Thymus (tissue), 11 donors: Measurements from ENCODE around the gene BBX. TPM values are rescaled to one million over a fixed set of nuclear protein-coding genes. Genes with fewer than 3 reads are reported as not detected.

ENCODE experiments used
- DNase-seq, 9 donors: peaks; one replicate each; pipeline ENCODE4 v3.0.0-alpha.2; 2013; ENCODE audit warnings: low spot score in 9 of 9, low read depth in 6 of 9, missing footprints in 1 of 9
- H3K27ac ChIP-seq, 2 donors: one replicate each; pipeline ENCODE4 v1.5.1; 2013; ENCODE audit warnings: control low read depth in 1 of 2, low read depth in 1 of 2, low read length in 1 of 2, mild to moderate bottlenecking in 1 of 2, moderate library complexity in 1 of 2
- H3K27me3 ChIP-seq, 2 donors: one replicate each; pipeline ENCODE4 v1.5.1; 2013; ENCODE audit warnings: low read length in 1 of 2; ENCODE audit not compliant: control insufficient read depth in 2 of 2, insufficient read depth in 1 of 2
- H3K36me3 ChIP-seq, 2 donors: one replicate each; pipeline ENCODE4 v1.5.1; 2013; ENCODE audit warnings: low read length in 1 of 2, mild to moderate bottlenecking in 1 of 2, moderate library complexity in 1 of 2; ENCODE audit not compliant: control insufficient read depth in 2 of 2, insufficient read depth in 2 of 2
- H3K4me1 ChIP-seq, 2 donors: one replicate each; pipeline ENCODE4 v1.5.1; 2013; ENCODE audit warnings: low read length in 2 of 2; ENCODE audit not compliant: control insufficient read depth in 2 of 2, insufficient read depth in 2 of 2
- H3K4me3 ChIP-seq, 2 donors: one replicate each; pipeline ENCODE4 v1.5.1; 2013; ENCODE audit warnings: low read length in 2 of 2, control low read depth in 1 of 2, mild to moderate bottlenecking in 1 of 2
- H3K9me3 ChIP-seq, 2 donors: one replicate each; pipeline ENCODE4 v1.5.1; 2013; ENCODE audit warnings: low read length in 1 of 2, mild to moderate bottlenecking in 1 of 2; ENCODE audit not compliant: control insufficient read depth in 2 of 2, insufficient read depth in 1 of 2
- whole genome bisulfite sequencing: extraction: QIAGEN DNeasy Blood & Tissue Kit; methylation state at CpG from one replicate; pipeline ENCODE4 v1.1.7; 2013; 5-methylcytosine and 5-hydroxymethylcytosine counted together
- polyA plus RNA-seq: library from polyadenylated mRNA; stranded (reverse); fragments of 200-250 nt; gene quantifications from one replicate; pipeline ENCODE4 v1.2.3, GENCODE V29; 2013
- total RNA-seq: library from RNA; stranded (reverse); fragments of 120-200 nt; gene quantifications from one replicate; pipeline ENCODE4 v1.2.4, GENCODE V29; 2013
- donor health status: healthy.

The BBX gene
- total and polyA plus RNA-seq, 2 donors, result 8.9 to 31.3 TPM

- Histone ChIP-seq H3K9me3 (no peaks in the 10 kb centered on the region), H3K36me3 (peaks cover 13 to 20% of the 10 kb centered on the region in 2 donors), H3K27me3 (no peaks in the 10 kb centered on the region), H3K4me1 (no peaks in the 10 kb centered on the region), H3K27ac (no peak overlapping the region), H3K4me3 (no peak overlapping the region)
- WGBS, result 94% methylated on average over 8 of the region's 8 CpGs
- DNase-seq, result no peak
Measured at GRCh38 chr3:107794664-107795443, 272.1 kb downstream of the BBX start.

- Histone ChIP-seq H3K4me1 (no peaks in the 10 kb centered on the region), H3K4me3 (no peak overlapping the region), H3K36me3 (peaks cover 11 to 22% of the 10 kb centered on the region in 2 donors), H3K27me3 (no peaks in the 10 kb centered on the region), H3K9me3 (no peaks in the 10 kb centered on the region), H3K27ac (no peak overlapping the region)
- WGBS, result over 99% methylated on average over 3 of the region's 3 CpGs
- DNase-seq, result no peak
Measured at GRCh38 chr3:107795514-107796094, 272.8 kb downstream of the BBX start.

- Histone ChIP-seq H3K9me3 (no peaks in the 10 kb centered on the region), H3K27me3 (no peaks in the 10 kb centered on the region), H3K4me1 (no peaks in the 10 kb centered on the region), H3K27ac (no peak overlapping the region), H3K36me3 (peaks cover 16 to 31% of the 10 kb centered on the region in 2 donors), H3K4me3 (no peak overlapping the region)
- DNase-seq, result peak in 3 of 9 donors; percentile 1 to 36 (median 4)
Measured at GRCh38 chr3:107796791-107797190, 274.0 kb downstream of the BBX start.

GRCh38 chr3:107797586-107797985, 274.8 kb downstream of the BBX start:
- Histone ChIP-seq H3K36me3 (peaks cover 24 to 35% of the 10 kb centered on the region in 2 donors), H3K4me3 (no peak overlapping the region), H3K4me1 (no peaks in the 10 kb centered on the region), H3K27ac (no peak overlapping the region), H3K9me3 (no peaks in the 10 kb centered on the region), H3K27me3 (no peaks in the 10 kb centered on the region)
- WGBS, result 100% methylated on average over 1 of the region's 1 CpG
- no peak for DNase-seq

- Histone ChIP-seq H3K4me3 (no peak overlapping the region), H3K27me3 (no peaks in the 10 kb centered on the region), H3K27ac (no peak overlapping the region), H3K36me3 (peaks cover 30 to 42% of the 10 kb centered on the region in 2 donors), H3K4me1 (no peaks in the 10 kb centered on the region), H3K9me3 (no peaks in the 10 kb centered on the region)
- whole genome bisulfite sequencing, result 94% methylated on average over 3 of the region's 3 CpGs
- no peak for DNase-seq
Measured at GRCh38 chr3:107798381-107798780, 275.6 kb downstream of the BBX start.

GRCh38 chr3:107800710-107801109, 277.9 kb downstream of the BBX start:
- peaks cover 36 to 58% of the 10 kb centered on the region in 2 donors for H3K36me3 ChIP-seq
- no peak overlapping the region for H3K27ac ChIP-seq
- H3K4me1 ChIP-seq, result no peaks in the 10 kb centered on the region
- no peaks in the 10 kb centered on the region for H3K27me3 ChIP-seq
- H3K4me3 ChIP-seq, result no peak overlapping the region
- H3K9me3 ChIP-seq, result no peaks in the 10 kb centered on the region
- DNase-seq, result no peak
- WGBS, result 96% methylated on average over 2 of the region's 2 CpGs

- no peaks in the 10 kb centered on the region for H3K9me3 ChIP-seq
- no peaks in the 10 kb centered on the region for H3K27me3 ChIP-seq
- no peak for DNase-seq
- H3K36me3 ChIP-seq, result peaks cover 38 to 62% of the 10 kb centered on the region in 2 donors
- WGBS, result 97% methylated on average over 3 of the region's 3 CpGs
- H3K27ac ChIP-seq, result no peak overlapping the region
- no peaks in the 10 kb centered on the region for H3K4me1 ChIP-seq
- no peak overlapping the region for H3K4me3 ChIP-seq
Measured at GRCh38 chr3:107803170-107803569, 280.4 kb downstream of the BBX start.

GRCh38 chr3:107806021-107806420, 283.3 kb downstream of the BBX start:
- DNase-seq, result no peak
- Histone ChIP-seq H3K27ac (no peak overlapping the region), H3K4me3 (no peak overlapping the region), H3K9me3 (no peaks in the 10 kb centered on the region), H3K4me1 (no peaks in the 10 kb centered on the region), H3K27me3 (no peaks in the 10 kb centered on the region), H3K36me3 (peaks cover 31 to 40% of the 10 kb centered on the region in 2 donors)
- over 99% methylated on average over 2 of the region's 2 CpGs for WGBS

- 96% methylated on average over 3 of the region's 3 CpGs for WGBS
- Histone ChIP-seq H3K36me3 (peaks cover 26 to 35% of the 10 kb centered on the region in 2 donors), H3K27me3 (no peaks in the 10 kb centered on the region)
Measured at GRCh38 chr3:107806536-107806935, 283.8 kb downstream of the BBX start.

More at GRCh38 chr3:107806536-107806935, 283.8 kb downstream of the BBX start:
- Histone ChIP-seq H3K4me3 (no peak overlapping the region), H3K4me1 (no peaks in the 10 kb centered on the region), H3K27ac (no peak overlapping the region), H3K9me3 (no peaks in the 10 kb centered on the region)
- no peak for DNase-seq
